ENCODE data around the gene ALAS1. TPM values are rescaled to one million over a fixed set of nuclear protein-coding genes. Genes with fewer than 3 reads are reported as not detected.

The ALAS1 gene
- total and polyA plus RNA-seq, 2 of the 13 experiments (the other 11 are each of a cell fraction or from before 2014, with no cell fraction given) = 36.0 to 43.2 TPM

DNA sequence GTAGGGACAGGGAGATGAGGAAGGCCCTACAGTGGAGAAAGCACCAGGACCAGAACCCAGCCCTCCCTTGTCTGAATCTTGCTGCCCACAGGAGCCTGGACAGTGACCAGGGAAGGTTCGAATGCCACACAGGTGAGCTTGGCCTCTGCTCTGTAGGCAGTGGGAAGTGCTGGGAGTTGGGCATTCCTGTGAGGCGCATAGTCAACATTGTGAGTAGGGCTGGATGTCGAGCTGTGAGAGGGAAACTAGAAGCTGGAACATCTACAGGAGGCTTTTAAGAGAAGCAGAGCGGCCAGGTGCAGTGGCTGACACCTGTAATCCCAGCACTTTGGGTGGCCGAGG is 20.3 kb upstream of the ALAS1 start (continued):
- TF ChIP-seq AHDC1 (CRISPR knock-in tag; IDR thresholded peaks at IDR 0.05; ENCODE audit: borderline replicate concordance) (0 out of 2 replicates have a peak, but pooled peaks have one; percentile 8), GTF2F1 (IDR thresholded peaks at IDR 0.05; ENCODE audit: low read length) (no peak), ZNF777 (CRISPR knock-in tag; IDR thresholded peaks at IDR 0.05) (0 out of 2 replicates have a peak, but pooled peaks have one; percentile 13), AKNA (CRISPR knock-in tag; IDR thresholded peaks at IDR 0.05; ENCODE audit: borderline replicate concordance) (no peak), HINFP (CRISPR knock-in tag; IDR thresholded peaks at IDR 0.05; ENCODE audit: low read depth) (no peak), PBX3 (CRISPR knock-in tag; IDR thresholded peaks at IDR 0.05; ENCODE audit: borderline replicate concordance) (no peak), ZNF788 (CRISPR knock-in tag; IDR thresholded peaks at IDR 0.05; ENCODE audit: borderline replicate concordance) (no peak; the same call in 1 of the 2 replicates), SALL2 (CRISPR knock-in tag; IDR thresholded peaks at IDR 0.05) (no peak), ELF4 (CRISPR knock-in tag; IDR thresholded peaks at IDR 0.05; ENCODE audit: borderline replicate concordance) (no peak), ISL2 (CRISPR knock-in tag; IDR thresholded peaks at IDR 0.05) (no peak), ZNF280B (CRISPR knock-in tag; IDR thresholded peaks at IDR 0.05; ENCODE audit: borderline replicate concordance) (no peak), SUZ12 (IDR thresholded peaks at IDR 0.05; ENCODE audit: low read depth, low read length) (no peak), CCDC6 (CRISPR knock-in tag; IDR thresholded peaks at IDR 0.05) (0 out of 2 replicates have a peak, but pooled peaks have one; percentile 46), SRY (CRISPR knock-in tag; IDR thresholded peaks at IDR 0.05) (0 out of 2 replicates have a peak, but pooled peaks have one; percentile 56), MXD4 (CRISPR knock-in tag; IDR thresholded peaks at IDR 0.05) (no peak)

All from HepG2 (cell line).